GM23338 (cell line): Measurements from ENCODE around the gene USH2A.

Source experiments
- CREB1 ChIP-seq: fragments of 250-450 bp; sonication (Bioruptor Pico); IDR thresholded peaks from 2 replicates; pipeline ENCODE4 v1.5.0; 2020; ENCODE audit warnings: low read depth, mild to moderate bottlenecking, moderate library complexity
- ETS1 ChIP-seq: IDR thresholded peaks from 2 replicates; pipeline ENCODE4 v1.6.1; 2016; ENCODE audit warnings: antibody characterized with exemption
- EZH2 ChIP-seq: fragments of 200-600 bp; sonication (generic); IDR thresholded peaks from one replicate; pipeline ENCODE4 v1.8.0; 2017; ENCODE audit warnings: antibody characterized with exemption, mild to moderate bottlenecking, low read depth; ENCODE audit not compliant: unreplicated experiment
- EZH2phosphoT487 ChIP-seq: fragments of 200-600 bp; sonication (generic); IDR thresholded peaks from one replicate; pipeline ENCODE4 v1.8.1; 2018; ENCODE audit warnings: antibody characterized with exemption; ENCODE audit not compliant: unreplicated experiment
- JUNB ChIP-seq: IDR thresholded peaks from one replicate; pipeline ENCODE4 v1.6.1; 2016; ENCODE audit warnings: antibody characterized with exemption; ENCODE audit not compliant: unreplicated experiment
- NANOG ChIP-seq: IDR thresholded peaks from 2 replicates; pipeline ENCODE4 v1.6.1; 2016; ENCODE audit warnings: antibody characterized with exemption, borderline replicate concordance
- POLR2AphosphoS5 ChIP-seq: IDR thresholded peaks from 2 replicates; pipeline ENCODE4 v1.6.1; 2016; ENCODE audit warnings: antibody characterized with exemption, low read depth
- STAT1 ChIP-seq: IDR thresholded peaks from one replicate; pipeline ENCODE4 v1.6.1; 2016; ENCODE audit warnings: antibody characterized with exemption; ENCODE audit not compliant: unreplicated experiment
- ZNF114 ChIP-seq: fragments of 250-450 bp; sonication (Bioruptor Pico); IDR thresholded peaks from 2 replicates; pipeline ENCODE4 v1.5.0; 2020; ENCODE audit warnings: mild to moderate bottlenecking, moderate library complexity
- ZNF331 ChIP-seq: fragments of 250-450 bp; sonication (Bioruptor Pico); IDR thresholded peaks from 2 replicates; pipeline ENCODE4 v1.5.0; 2020; ENCODE audit warnings: low read depth, mild to moderate bottlenecking, moderate library complexity
- TF ChIP-seq, protein P1 (sequence below), 2 experiments: fragments of 200-600 bp in 1 of 2; sonication (generic) in 1 of 2; conservative IDR thresholded peaks; 2 replicates each; pipeline versions ENCODE4 v1.5.1 to v1.6.1; 2016 to 2017; ENCODE audit warnings: antibody characterized with exemption in 2 of 2, low read depth in 2 of 2, mild to moderate bottlenecking in 2 of 2, moderate library complexity in 1 of 2
- TF ChIP-seq, protein P2 (sequence below): IDR thresholded peaks from one replicate; pipeline ENCODE4 v1.6.1; 2018; ENCODE audit warnings: antibody characterized with exemption; ENCODE audit not compliant: unreplicated experiment
- TF ChIP-seq, protein P3 (sequence below): fragments of 250-450 bp; sonication (Bioruptor Pico); IDR thresholded peaks from 2 replicates; pipeline ENCODE4 v1.5.0; 2020; ENCODE audit warnings: mild to moderate bottlenecking, moderate library complexity

DNA sequence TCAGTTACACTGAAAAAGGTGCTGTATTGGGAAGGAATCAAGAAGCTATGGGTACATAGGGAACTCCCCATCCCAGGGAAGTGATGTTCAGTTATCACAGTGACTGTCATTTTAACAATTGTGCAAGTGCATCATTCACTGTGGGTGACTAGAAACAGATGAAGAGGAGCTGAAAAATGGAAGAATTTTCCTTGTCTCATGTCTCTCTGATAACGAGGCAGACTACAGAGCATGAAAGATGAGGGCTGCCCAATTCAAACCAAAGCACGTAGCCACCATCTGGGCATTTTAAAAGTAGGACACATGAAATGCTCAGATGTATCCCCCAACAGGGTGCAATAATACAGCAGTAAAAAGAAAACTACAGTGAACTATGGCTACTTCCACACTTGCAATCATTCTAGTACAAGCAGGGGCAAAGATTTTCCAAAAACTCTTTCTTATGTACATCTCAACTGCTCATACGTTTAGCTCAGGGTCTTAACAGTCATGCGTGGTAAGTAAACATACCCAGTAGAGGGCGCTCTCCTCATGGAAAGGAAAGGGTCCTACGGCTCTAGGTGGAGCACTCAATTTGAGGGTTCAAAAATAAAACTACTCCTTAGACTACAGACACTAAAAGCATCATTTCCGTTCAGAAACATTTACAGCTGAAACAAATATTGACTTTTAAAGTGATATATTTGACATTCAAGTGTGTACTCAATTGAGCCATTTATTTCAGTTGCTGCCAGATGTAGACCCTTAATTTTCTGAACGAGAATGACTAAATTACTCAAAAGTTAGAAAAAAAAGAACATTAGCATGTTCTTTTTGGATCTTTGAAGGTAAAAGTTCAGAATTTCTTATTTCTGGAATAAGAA lies 713.0 kb downstream of the USH2A start:
- TF ChIP-seq, protein P1, sequence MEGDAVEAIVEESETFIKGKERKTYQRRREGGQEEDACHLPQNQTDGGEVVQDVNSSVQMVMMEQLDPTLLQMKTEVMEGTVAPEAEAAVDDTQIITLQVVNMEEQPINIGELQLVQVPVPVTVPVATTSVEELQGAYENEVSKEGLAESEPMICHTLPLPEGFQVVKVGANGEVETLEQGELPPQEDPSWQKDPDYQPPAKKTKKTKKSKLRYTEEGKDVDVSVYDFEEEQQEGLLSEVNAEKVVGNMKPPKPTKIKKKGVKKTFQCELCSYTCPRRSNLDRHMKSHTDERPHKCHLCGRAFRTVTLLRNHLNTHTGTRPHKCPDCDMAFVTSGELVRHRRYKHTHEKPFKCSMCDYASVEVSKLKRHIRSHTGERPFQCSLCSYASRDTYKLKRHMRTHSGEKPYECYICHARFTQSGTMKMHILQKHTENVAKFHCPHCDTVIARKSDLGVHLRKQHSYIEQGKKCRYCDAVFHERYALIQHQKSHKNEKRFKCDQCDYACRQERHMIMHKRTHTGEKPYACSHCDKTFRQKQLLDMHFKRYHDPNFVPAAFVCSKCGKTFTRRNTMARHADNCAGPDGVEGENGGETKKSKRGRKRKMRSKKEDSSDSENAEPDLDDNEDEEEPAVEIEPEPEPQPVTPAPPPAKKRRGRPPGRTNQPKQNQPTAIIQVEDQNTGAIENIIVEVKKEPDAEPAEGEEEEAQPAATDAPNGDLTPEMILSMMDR (conservative IDR thresholded peaks at IDR 0.05; ENCODE audit: low read depth in 2 of 2): peak; percentile 94 to 97
- TF ChIP-seq NANOG (no peak), EZH2phosphoT487 (no peak), EZH2 (no peak), CREB1 (CRISPR knock-in tag) (no peak), POLR2AphosphoS5 (no peak), ZNF331 (CRISPR knock-in tag) (no peak), STAT1 (no peak), ETS1 (no peak), JUNB (no peak), ZNF114 (no peak)
- TF ChIP-seq, protein P2, sequence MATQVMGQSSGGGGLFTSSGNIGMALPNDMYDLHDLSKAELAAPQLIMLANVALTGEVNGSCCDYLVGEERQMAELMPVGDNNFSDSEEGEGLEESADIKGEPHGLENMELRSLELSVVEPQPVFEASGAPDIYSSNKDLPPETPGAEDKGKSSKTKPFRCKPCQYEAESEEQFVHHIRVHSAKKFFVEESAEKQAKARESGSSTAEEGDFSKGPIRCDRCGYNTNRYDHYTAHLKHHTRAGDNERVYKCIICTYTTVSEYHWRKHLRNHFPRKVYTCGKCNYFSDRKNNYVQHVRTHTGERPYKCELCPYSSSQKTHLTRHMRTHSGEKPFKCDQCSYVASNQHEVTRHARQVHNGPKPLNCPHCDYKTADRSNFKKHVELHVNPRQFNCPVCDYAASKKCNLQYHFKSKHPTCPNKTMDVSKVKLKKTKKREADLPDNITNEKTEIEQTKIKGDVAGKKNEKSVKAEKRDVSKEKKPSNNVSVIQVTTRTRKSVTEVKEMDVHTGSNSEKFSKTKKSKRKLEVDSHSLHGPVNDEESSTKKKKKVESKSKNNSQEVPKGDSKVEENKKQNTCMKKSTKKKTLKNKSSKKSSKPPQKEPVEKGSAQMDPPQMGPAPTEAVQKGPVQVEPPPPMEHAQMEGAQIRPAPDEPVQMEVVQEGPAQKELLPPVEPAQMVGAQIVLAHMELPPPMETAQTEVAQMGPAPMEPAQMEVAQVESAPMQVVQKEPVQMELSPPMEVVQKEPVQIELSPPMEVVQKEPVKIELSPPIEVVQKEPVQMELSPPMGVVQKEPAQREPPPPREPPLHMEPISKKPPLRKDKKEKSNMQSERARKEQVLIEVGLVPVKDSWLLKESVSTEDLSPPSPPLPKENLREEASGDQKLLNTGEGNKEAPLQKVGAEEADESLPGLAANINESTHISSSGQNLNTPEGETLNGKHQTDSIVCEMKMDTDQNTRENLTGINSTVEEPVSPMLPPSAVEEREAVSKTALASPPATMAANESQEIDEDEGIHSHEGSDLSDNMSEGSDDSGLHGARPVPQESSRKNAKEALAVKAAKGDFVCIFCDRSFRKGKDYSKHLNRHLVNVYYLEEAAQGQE: no peak
- TF ChIP-seq, protein P3, sequence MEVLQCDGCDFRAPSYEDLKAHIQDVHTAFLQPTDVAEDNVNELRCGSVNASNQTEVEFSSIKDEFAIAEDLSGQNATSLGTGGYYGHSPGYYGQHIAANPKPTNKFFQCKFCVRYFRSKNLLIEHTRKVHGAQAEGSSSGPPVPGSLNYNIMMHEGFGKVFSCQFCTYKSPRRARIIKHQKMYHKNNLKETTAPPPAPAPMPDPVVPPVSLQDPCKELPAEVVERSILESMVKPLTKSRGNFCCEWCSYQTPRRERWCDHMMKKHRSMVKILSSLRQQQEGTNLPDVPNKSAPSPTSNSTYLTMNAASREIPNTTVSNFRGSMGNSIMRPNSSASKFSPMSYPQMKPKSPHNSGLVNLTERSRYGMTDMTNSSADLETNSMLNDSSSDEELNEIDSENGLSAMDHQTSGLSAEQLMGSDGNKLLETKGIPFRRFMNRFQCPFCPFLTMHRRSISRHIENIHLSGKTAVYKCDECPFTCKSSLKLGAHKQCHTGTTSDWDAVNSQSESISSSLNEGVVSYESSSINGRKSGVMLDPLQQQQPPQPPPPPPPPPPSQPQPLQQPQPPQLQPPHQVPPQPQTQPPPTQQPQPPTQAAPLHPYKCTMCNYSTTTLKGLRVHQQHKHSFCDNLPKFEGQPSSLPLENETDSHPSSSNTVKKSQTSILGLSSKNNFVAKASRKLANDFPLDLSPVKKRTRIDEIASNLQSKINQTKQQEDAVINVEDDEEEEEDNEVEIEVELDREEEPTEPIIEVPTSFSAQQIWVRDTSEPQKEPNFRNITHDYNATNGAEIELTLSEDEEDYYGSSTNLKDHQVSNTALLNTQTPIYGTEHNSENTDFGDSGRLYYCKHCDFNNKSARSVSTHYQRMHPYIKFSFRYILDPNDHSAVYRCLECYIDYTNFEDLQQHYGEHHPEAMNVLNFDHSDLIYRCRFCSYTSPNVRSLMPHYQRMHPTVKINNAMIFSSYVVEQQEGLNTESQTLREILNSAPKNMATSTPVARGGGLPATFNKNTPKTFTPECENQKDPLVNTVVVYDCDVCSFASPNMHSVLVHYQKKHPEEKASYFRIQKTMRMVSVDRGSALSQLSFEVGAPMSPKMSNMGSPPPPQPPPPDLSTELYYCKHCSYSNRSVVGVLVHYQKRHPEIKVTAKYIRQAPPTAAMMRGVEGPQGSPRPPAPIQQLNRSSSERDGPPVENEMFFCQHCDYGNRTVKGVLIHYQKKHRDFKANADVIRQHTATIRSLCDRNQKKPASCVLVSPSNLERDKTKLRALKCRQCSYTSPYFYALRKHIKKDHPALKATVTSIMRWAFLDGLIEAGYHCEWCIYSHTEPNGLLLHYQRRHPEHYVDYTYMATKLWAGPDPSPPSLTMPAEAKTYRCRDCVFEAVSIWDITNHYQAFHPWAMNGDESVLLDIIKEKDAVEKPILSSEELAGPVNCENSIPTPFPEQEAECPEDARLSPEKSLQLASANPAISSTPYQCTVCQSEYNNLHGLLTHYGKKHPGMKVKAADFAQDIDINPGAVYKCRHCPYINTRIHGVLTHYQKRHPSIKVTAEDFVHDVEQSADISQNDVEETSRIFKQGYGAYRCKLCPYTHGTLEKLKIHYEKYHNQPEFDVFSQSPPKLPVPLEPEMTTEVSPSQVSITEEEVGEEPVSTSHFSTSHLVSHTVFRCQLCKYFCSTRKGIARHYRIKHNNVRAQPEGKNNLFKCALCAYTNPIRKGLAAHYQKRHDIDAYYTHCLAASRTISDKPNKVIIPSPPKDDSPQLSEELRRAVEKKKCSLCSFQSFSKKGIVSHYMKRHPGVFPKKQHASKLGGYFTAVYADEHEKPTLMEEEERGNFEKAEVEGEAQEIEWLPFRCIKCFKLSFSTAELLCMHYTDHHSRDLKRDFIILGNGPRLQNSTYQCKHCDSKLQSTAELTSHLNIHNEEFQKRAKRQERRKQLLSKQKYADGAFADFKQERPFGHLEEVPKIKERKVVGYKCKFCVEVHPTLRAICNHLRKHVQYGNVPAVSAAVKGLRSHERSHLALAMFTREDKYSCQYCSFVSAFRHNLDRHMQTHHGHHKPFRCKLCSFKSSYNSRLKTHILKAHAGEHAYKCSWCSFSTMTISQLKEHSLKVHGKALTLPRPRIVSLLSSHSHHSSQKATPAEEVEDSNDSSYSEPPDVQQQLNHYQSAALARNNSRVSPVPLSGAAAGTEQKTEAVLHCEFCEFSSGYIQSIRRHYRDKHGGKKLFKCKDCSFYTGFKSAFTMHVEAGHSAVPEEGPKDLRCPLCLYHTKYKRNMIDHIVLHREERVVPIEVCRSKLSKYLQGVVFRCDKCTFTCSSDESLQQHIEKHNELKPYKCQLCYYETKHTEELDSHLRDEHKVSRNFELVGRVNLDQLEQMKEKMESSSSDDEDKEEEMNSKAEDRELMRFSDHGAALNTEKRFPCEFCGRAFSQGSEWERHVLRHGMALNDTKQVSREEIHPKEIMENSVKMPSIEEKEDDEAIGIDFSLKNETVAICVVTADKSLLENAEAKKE (CRISPR knock-in tag): no peak
